Peyer's patch (tissue), 4 donors: ENCODE data around the gene CASR. TPM values are rescaled to one million over a fixed set of nuclear protein-coding genes. Genes with fewer than 3 reads are reported as not detected.

Experiments used
- DNase-seq, 3 donors: peaks; one replicate each; pipeline ENCODE4 v3.0.0-alpha.2; 2017 to 2019
- H3K27ac ChIP-seq, 4 donors: fragments of 200-600 bp; sonication (generic); one replicate each; pipeline ENCODE4 v1.5.1; 2016 to 2019
- H3K27me3 ChIP-seq, 2 donors: fragments of 200-600 bp; sonication (generic); one replicate each; pipeline ENCODE4 v1.5.1; 2019
- H3K36me3 ChIP-seq, 3 donors: fragments of 200-600 bp; sonication (generic); one replicate each; pipeline ENCODE4 v1.5.1; 2016 to 2019
- H3K4me1 ChIP-seq, 4 donors: fragments of 200-600 bp; sonication (generic); one replicate each; pipeline ENCODE4 v1.5.1; 2016 to 2019
- H3K4me3 ChIP-seq, 4 donors: fragments of 200-600 bp; sonication (generic); 1 replicate in 3 of 4; 2 replicates in 1 of 4; pipeline ENCODE4 v1.5.1; 2016 to 2019; ENCODE audit warnings: mild to moderate bottlenecking in 1 of 4
- H3K9me3 ChIP-seq, 4 donors: fragments of 200-600 bp; sonication (generic); one replicate each; pipeline ENCODE4 v1.5.1; 2016 to 2019; ENCODE audit warnings: mild to moderate bottlenecking in 1 of 4
- CTCF ChIP-seq, 6 experiments: fragments of 450-650 bp in 4 of 6; fragments of 200-600 bp in 2 of 6; sonication (generic) in 1 of 6; IDR thresholded peaks; one replicate each; pipeline ENCODE4 v1.5.1; 2017 to 2019; ENCODE audit warnings: antibody characterized with exemption in 6 of 6, mild to moderate bottlenecking in 3 of 6, moderate library complexity in 1 of 6
- POLR2A ChIP-seq, 2 donors: fragments of 450-650 bp; IDR thresholded peaks; one replicate each; pipeline ENCODE4 v1.5.1; 2017; ENCODE audit warnings: antibody characterized with exemption in 2 of 2, mild to moderate bottlenecking in 2 of 2, moderate library complexity in 2 of 2
- total RNA-seq, 4 donors: library from RNA; depleted of rRNA; stranded (reverse); fragments of >200 nt; gene quantifications; one replicate each; pipeline ENCODE4 v1.1.0, GENCODE V29; 2016

The CASR gene
- total RNA-seq, 4 donors from 2014 or later, result 0.28 to 1.7 (median 1.1) TPM; not detected in 1

GRCh38 chr3:122312826-122313225, 129.4 kb downstream of the CASR start:
- no peak for DNase-seq
- peaks cover 0 to 16% (median 2%) of the 10 kb centered on the region in 4 donors for H3K4me1 ChIP-seq
- no peaks in the 10 kb centered on the region for H3K9me3 ChIP-seq
- H3K27ac ChIP-seq, result no peak overlapping the region
- TF ChIP-seq POLR2A (IDR thresholded peaks at IDR 0.05) (no peak), CTCF (IDR thresholded peaks at IDR 0.05) (no peak)
- H3K36me3 ChIP-seq, result no peaks in the 10 kb centered on the region
- H3K27me3 ChIP-seq, result no peaks in the 10 kb centered on the region
- no peak overlapping the region for H3K4me3 ChIP-seq

GRCh38 chr3:122313281-122313680, 129.8 kb downstream of the CASR start:
- Histone ChIP-seq H3K27ac (no peak overlapping the region), H3K4me1 (peaks cover 0 to 16% (median 2%) of the 10 kb centered on the region in 4 donors), H3K27me3 (no peaks in the 10 kb centered on the region), H3K4me3 (no peak overlapping the region), H3K9me3 (no peaks in the 10 kb centered on the region), H3K36me3 (no peaks in the 10 kb centered on the region)
- no peak for DNase-seq
- TF ChIP-seq POLR2A (IDR thresholded peaks at IDR 0.05) (no peak), CTCF (IDR thresholded peaks at IDR 0.05) (no peak)

GRCh38 chr3:122314228-122314876, 130.9 kb downstream of the CASR start:
- Histone ChIP-seq H3K9me3 (no peaks in the 10 kb centered on the region), H3K27ac (peak overlapping the region in 2 of 4 donors; percentile 39 to 50), H3K36me3 (no peaks in the 10 kb centered on the region), H3K27me3 (no peaks in the 10 kb centered on the region), H3K4me1 (peaks cover 0 to 16% (median 2%) of the 10 kb centered on the region in 4 donors), H3K4me3 (no peak overlapping the region)
- DNase-seq, result no peak
- TF ChIP-seq POLR2A (IDR thresholded peaks at IDR 0.05), result no peak
- no peak for TF ChIP-seq CTCF (IDR thresholded peaks at IDR 0.05)

- no peaks in the 10 kb centered on the region for H3K27me3 ChIP-seq
- no peak for DNase-seq
- no peak overlapping the region for H3K4me3 ChIP-seq
- no peaks in the 10 kb centered on the region for H3K36me3 ChIP-seq
- no peak overlapping the region for H3K27ac ChIP-seq
- no peaks in the 10 kb centered on the region for H3K9me3 ChIP-seq
- no peak for TF ChIP-seq POLR2A (IDR thresholded peaks at IDR 0.05)
- TF ChIP-seq CTCF (IDR thresholded peaks at IDR 0.05), result no peak
- peaks cover 0 to 15% (median 1%) of the 10 kb centered on the region in 4 donors for H3K4me1 ChIP-seq
Measured at GRCh38 chr3:122315619-122316018, 132.2 kb downstream of the CASR start.

- Histone ChIP-seq H3K27ac (no peak overlapping the region), H3K36me3 (no peaks in the 10 kb centered on the region), H3K9me3 (no peaks in the 10 kb centered on the region), H3K27me3 (no peaks in the 10 kb centered on the region), H3K4me3 (no peak overlapping the region), H3K4me1 (peaks cover 0 to 8% (median 0%) of the 10 kb centered on the region in 4 donors)
- TF ChIP-seq CTCF (IDR thresholded peaks at IDR 0.05), result no peak
- no peak for TF ChIP-seq POLR2A (IDR thresholded peaks at IDR 0.05)
- no peak for DNase-seq
Measured at GRCh38 chr3:122316368-122316767, 132.9 kb downstream of the CASR start.
